Endodermal cell (in vitro differentiated cells): ENCODE measurements around the gene BMPR1B. TPM values are rescaled to one million over a fixed set of nuclear protein-coding genes. Genes with fewer than 3 reads are reported as not detected.
A peak's percentile ranks its signal among the peaks of the same experiment; 100 is the strongest.

Experiments
- DNase-seq: peaks from one replicate; pipeline ENCODE4 v3.0.0-alpha.2; 2017
- H3K27ac ChIP-seq: 2 replicates; pipeline ENCODE4 v1.5.1; 2013; ENCODE audit warnings: mild to moderate bottlenecking, low read depth, low read length, moderate library complexity
- H3K27me3 ChIP-seq: 2 replicates; pipeline ENCODE4 v1.6.1; 2013; ENCODE audit warnings: mild to moderate bottlenecking, low read length, moderate library complexity; ENCODE audit not compliant: insufficient read depth, control insufficient read depth, poor library complexity, severe bottlenecking
- H3K36me3 ChIP-seq: 2 replicates; pipeline ENCODE4 v1.7.0; 2013; ENCODE audit warnings: mild to moderate bottlenecking, low read length, moderate library complexity; ENCODE audit not compliant: control insufficient read depth, insufficient read depth
- H3K4me1 ChIP-seq: one replicate; pipeline ENCODE4 v1.7.0; 2013; ENCODE audit warnings: low read length; ENCODE audit not compliant: control insufficient read depth, insufficient read depth
- H3K4me3 ChIP-seq: 2 replicates; pipeline ENCODE4 v1.5.1; 2013; ENCODE audit warnings: mild to moderate bottlenecking, low read length, moderate library complexity
- H3K9ac ChIP-seq: 2 replicates; pipeline ENCODE4 v1.6.1; 2013; ENCODE audit warnings: mild to moderate bottlenecking, low read length, moderate library complexity; ENCODE audit not compliant: poor library complexity, severe bottlenecking; ENCODE audit errors: extremely low read depth
- H3K9me3 ChIP-seq: 2 replicates; pipeline ENCODE4 v1.6.1; 2013; ENCODE audit warnings: mild to moderate bottlenecking, low read length, moderate library complexity; ENCODE audit not compliant: control insufficient read depth
- H3K27ac Mint-ChIP-seq: 2 replicates; pipeline ENCODE4 v1.8.0; 2020; ENCODE audit warnings: mixed read lengths
- H3K27me3 Mint-ChIP-seq: 2 replicates; pipeline ENCODE4 v1.8.0; 2021; ENCODE audit warnings: mild to moderate bottlenecking, mixed read lengths; ENCODE audit not compliant: insufficient read depth
- H3K36me3 Mint-ChIP-seq: 2 replicates; pipeline ENCODE4 v1.8.0; 2020; ENCODE audit warnings: low read depth, mixed read lengths
- H3K4me1 Mint-ChIP-seq: 2 replicates; pipeline ENCODE4 v1.8.0; 2020; ENCODE audit warnings: mixed read lengths
- H3K4me3 Mint-ChIP-seq: 2 replicates; pipeline ENCODE4 v1.8.0; 2020; ENCODE audit warnings: mild to moderate bottlenecking, moderate library complexity, mixed read lengths
- H3K9me3 Mint-ChIP-seq: 2 replicates; pipeline ENCODE4 v1.8.0; 2020; ENCODE audit warnings: mild to moderate bottlenecking, mixed read lengths
- WGBS, 2 experiments: methylation state at CpG; one replicate each; pipeline versions ENCODE4 v1.1.5 to v1.1.7; 2013; ENCODE audit warnings: missing lambda C conversion rate in 2 of 2, mixed read lengths in 1 of 2; ENCODE audit not compliant: insufficient coverage in 1 of 2, insufficient read length in 1 of 2; 5-methylcytosine and 5-hydroxymethylcytosine counted together
- total RNA-seq, 2 donors: library from RNA; stranded (reverse); fragmentation: NEBNext Ultra II Directional in 1 of 2; extraction: Animal tissue kit (Norgen Biotek cat#: 25700) in 1 of 2; gene quantifications; 2 replicates in 1 of 2; 3 replicates in 1 of 2; pipeline ENCODE4 v1.2.1, GENCODE V29; 2021
- TF ChIP-seq, protein P1 (sequence below): fragments of 200-600 bp; sonication (generic); conservative IDR thresholded peaks from 2 replicates; pipeline ENCODE4 v1.5.0; 2021; ENCODE audit warnings: antibody characterized with exemption, mild to moderate bottlenecking

Gene BMPR1B
- total RNA-seq, 2 donors from 2014 or later: 2.8 to 3.6 TPM

DNA sequence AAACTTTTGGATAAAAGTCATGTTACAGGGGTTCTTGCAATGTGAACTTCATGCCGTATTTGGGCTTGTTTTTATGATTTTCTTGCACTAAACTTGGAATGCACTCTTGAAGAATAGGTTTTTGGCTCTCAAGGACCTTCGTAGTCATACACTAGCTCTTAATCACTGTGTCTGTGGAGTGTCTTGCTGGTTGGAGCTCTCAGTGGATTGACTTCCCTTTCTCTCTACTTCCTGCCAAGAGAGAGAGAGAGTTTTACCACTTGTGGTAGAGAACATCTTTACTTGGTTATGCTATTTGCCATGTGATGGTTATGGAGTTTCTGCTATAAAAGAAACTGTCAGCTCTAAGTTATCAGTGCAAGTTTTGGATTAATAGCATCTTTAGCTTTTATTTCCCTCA, 112.4 kb downstream of the BMPR1B start:
- no peaks in the 10 kb centered on the region for H3K36me3 ChIP-seq
- H3K4me3 ChIP-seq: no peak overlapping the region
- no peak for DNase-seq
- 89 to 100% methylated on average over 1 to 2 of the region's 2 CpGs for WGBS, 2 experiments
- Mint-ChIP-seq H3K27ac (no peak overlapping the region), H3K9me3 (no peaks in the 10 kb centered on the region), H3K4me3 (no peak overlapping the region), H3K36me3 (no peaks in the 10 kb centered on the region), H3K4me1 (no peaks in the 10 kb centered on the region), H3K27me3 (no peaks in the 10 kb centered on the region)
- TF ChIP-seq, protein P1, sequence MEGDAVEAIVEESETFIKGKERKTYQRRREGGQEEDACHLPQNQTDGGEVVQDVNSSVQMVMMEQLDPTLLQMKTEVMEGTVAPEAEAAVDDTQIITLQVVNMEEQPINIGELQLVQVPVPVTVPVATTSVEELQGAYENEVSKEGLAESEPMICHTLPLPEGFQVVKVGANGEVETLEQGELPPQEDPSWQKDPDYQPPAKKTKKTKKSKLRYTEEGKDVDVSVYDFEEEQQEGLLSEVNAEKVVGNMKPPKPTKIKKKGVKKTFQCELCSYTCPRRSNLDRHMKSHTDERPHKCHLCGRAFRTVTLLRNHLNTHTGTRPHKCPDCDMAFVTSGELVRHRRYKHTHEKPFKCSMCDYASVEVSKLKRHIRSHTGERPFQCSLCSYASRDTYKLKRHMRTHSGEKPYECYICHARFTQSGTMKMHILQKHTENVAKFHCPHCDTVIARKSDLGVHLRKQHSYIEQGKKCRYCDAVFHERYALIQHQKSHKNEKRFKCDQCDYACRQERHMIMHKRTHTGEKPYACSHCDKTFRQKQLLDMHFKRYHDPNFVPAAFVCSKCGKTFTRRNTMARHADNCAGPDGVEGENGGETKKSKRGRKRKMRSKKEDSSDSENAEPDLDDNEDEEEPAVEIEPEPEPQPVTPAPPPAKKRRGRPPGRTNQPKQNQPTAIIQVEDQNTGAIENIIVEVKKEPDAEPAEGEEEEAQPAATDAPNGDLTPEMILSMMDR: no peak
- H3K9ac ChIP-seq: no peak overlapping the region
- no peak overlapping the region for H3K27ac ChIP-seq
- no peaks in the 10 kb centered on the region for H3K9me3 ChIP-seq
- no peaks in the 10 kb centered on the region for H3K27me3 ChIP-seq
- no peaks in the 10 kb centered on the region for H3K4me1 ChIP-seq

DNA sequence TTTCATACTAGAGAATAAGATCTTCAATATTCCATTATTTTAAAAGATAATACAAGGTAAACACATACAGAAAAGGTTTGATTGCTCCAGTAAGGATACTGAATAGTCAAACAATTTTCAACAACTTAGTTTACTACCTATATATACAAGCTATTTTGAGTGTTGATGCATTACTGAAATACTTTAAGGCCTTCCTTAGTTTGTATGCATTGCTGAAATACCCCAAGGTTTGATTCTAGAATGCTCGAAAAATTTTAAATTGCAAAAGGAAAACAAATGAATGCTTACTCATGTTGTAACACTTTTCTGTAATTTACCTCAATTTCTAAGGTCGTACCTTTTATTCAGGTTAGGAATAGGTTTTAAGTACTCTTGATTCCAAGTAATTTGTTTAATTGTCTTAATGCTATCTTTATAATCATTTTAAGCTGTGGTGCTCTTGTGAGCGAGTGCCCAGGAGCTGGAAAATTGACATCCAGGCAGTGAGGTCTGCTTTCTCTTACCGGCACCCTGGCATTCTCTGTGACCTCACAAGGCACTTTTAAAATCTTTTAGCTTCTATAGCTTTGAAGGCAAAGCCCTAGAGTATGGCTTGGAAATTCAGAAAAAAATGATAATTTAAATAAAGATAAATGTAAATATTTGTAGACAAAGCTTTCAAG, 114.0 kb downstream of the BMPR1B start:
- Histone ChIP-seq H3K27ac (no peak overlapping the region), H3K4me3 (no peak overlapping the region), H3K36me3 (no peaks in the 10 kb centered on the region), H3K9ac (no peak overlapping the region), H3K27me3 (no peaks in the 10 kb centered on the region), H3K4me1 (peaks cover 6% of the 10 kb centered on the region), H3K9me3 (no peaks in the 10 kb centered on the region)
- H3K27ac Mint-ChIP-seq: peak overlapping the region; percentile 39
- H3K36me3 Mint-ChIP-seq: no peaks in the 10 kb centered on the region
- H3K9me3 Mint-ChIP-seq: no peaks in the 10 kb centered on the region
- no peak for DNase-seq
- no peak overlapping the region for H3K4me3 Mint-ChIP-seq
- 86 to 88% methylated on average over 1 to 4 of the region's 4 CpGs for WGBS, 2 experiments
- no peaks in the 10 kb centered on the region for H3K27me3 Mint-ChIP-seq
- no peaks in the 10 kb centered on the region for H3K4me1 Mint-ChIP-seq
- TF ChIP-seq, protein P1: no peak

DNA sequence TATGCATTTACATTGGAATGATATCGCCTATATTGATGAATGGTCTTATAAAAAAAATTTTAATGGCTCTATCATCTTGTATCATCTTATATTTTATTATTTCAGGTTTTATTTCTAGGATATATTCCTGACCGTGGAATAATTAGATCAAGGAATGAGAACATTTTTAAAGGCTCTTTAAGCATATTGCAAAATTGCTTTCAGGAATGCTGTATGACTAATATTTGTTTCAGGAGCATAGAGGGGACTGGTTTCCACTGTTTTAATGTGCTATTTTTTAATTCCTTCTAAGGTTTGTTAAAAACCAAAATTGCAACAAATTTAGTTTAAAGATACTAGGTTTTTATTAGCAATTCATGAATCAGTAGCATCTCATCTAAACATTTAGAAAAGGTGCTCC, 120.2 kb downstream of the BMPR1B start:
- WGBS, 2 experiments: 92% methylated on average over 1 of the region's 2 CpGs; no CpG with 5 or more reads in 1 of the 2 experiments
- H3K4me3 Mint-ChIP-seq: no peak overlapping the region
- DNase-seq: no peak
- H3K9me3 Mint-ChIP-seq: no peaks in the 10 kb centered on the region
- peaks cover 10% of the 10 kb centered on the region for H3K4me1 ChIP-seq
- no peaks in the 10 kb centered on the region for H3K36me3 Mint-ChIP-seq
- no peak overlapping the region for H3K27ac Mint-ChIP-seq
- no peak overlapping the region for H3K9ac ChIP-seq
- H3K27me3 Mint-ChIP-seq: no peaks in the 10 kb centered on the region
- H3K36me3 ChIP-seq: no peaks in the 10 kb centered on the region
- H3K9me3 ChIP-seq: no peaks in the 10 kb centered on the region
- TF ChIP-seq, protein P1: no peak
- no peaks in the 10 kb centered on the region for H3K27me3 ChIP-seq
- H3K4me1 Mint-ChIP-seq: peaks cover 4% of the 10 kb centered on the region
- no peak overlapping the region for H3K4me3 ChIP-seq
- H3K27ac ChIP-seq: no peak overlapping the region
